Cortex of kidney (tissue), 1 donor: ENCODE results near the gene SLPI.

Experiments
- DNase-seq: peaks from one replicate; lab custom pipeline; 2025; lab: John Stamatoyannopoulos, UW

SLPI gene

DNA sequence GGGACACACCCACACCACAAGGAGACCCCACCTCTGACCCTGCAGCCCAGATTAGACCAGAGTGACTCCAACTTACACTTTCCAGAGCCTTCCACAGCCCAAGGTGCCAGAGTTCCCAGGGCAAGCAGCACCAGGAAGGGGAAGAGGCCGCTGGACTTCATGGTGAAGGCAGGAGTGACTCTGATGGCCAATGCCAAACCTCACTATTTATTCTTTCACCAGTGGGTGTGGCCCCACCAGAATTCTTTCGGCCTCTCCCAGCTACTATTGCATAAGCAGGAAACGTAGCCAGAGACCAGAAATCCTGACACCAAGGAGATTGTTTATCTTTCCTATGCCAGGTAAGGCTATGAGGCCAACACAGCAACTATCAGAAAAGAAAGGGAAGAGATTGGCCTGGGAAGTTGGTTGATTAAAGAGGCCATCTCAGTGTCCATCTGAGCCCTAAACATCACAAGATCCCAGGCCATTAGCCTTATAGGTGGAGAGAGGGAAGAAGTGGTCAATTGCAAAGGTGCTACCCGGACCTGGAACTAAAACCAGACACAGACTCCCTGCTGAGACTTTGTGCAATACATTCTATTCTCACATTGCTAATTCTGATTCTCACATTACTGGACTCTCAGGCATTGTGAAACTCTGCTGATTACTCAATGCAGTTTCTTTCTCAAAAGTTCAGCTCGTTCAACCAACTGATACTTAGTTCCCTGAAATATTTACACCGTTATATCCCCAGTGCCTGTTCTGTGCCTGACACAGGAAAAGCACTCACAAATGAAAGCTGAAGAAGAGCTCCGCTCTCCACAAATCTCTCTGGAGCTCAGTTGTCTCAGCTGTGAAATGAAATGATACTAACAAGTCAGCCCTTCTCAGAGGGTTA is at the start of gene SLPI:
Gene SLPI (minus strand): TSS at position 182 of the 880 bp plus-strand sequence. CDS start 21 bp downstream, at position 161.
- no peak for DNase-seq

- DNase-seq: no peak
These were observed 49.5 kb upstream of the SLPI start for GRCh38 chr20:45303586-45304463.

DNA sequence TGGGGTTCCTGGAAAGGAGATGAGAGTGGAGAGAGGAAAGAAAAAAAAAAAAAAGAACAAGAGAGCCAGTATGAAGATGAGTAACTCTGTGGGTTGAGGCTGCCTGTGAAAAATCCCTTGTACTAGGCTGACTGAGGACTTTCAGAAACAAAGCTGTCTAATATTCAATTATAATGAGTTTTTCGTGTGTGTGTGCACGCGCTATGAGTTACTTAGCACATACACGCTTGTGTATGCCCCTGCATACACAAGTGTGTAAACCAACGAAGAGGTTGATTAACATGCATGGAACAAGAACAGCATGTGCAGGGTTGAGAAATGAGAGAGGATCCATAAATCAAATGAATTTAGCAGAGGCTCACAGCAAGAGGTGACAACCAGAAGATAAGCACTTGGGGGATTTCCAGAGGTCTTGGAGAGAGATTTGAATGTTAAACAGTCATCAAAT is 47.5 kb upstream of the SLPI start:
- no peak for DNase-seq

GRCh38 chr20:45300961-45301360 is 46.6 kb upstream of the SLPI start:
- DNase-seq: no peak

DNA sequence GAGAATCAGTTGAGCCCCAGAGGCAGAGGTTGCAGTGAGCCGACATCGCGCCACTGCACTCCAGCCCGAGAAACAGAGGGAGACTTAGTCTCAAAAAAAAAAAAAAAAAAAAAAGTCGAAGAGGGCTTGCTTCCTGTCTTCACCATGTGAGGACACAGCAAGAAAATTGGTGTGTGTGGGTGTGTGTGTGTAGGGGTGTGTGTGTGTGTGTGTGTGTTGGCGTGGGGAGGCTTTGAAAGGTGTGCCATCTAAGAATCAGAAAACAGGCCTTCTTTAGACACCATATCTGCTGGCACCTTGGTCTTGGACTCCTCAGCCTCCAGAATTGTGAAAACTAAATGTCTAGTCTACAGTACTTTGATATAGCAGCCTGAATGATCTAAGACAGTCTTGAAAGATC is 45.4 kb upstream of the SLPI start:
- no peak for DNase-seq

GRCh38 chr20:45297786-45298497 is 43.6 kb upstream of the SLPI start:
- no peak for DNase-seq

DNA sequence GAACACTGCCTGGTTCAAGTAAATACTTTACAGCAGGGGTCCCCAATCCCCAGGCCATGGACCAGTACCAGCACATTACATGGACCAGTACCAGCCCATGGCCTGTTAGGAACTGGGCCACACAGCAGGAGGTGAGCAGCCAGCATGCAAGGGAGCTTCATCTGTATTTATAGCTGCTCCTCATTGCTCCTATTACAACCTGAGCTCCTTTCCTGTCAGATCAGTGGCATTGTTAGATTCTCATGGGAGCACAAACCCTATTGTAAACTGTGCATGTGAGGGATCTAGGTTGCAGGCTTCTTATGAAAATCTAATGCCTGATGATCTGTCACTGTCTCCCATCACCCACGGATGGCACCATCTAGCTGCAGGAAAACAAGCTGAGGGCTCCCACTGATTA is 40.3 kb upstream of the SLPI start:
- DNase-seq: no peak

DNA sequence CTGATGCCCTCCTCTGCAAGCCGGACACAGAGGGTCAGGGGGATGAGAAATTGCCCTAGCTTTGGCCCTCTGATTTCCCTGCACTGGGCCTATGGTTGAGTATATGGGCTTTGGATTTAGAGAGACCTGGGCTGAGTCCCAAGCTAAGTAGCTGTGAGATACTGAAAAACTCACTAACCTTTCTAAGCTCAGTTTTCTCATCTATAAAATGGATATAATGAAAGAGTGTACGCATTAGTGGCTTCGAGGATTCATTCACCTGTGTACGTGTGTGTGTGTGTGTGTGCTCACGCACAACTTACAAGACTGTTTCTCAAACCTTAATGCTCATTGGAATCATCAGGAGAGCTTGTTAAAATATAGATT is 39.6 kb upstream of the SLPI start:
- no peak for DNase-seq

DNA sequence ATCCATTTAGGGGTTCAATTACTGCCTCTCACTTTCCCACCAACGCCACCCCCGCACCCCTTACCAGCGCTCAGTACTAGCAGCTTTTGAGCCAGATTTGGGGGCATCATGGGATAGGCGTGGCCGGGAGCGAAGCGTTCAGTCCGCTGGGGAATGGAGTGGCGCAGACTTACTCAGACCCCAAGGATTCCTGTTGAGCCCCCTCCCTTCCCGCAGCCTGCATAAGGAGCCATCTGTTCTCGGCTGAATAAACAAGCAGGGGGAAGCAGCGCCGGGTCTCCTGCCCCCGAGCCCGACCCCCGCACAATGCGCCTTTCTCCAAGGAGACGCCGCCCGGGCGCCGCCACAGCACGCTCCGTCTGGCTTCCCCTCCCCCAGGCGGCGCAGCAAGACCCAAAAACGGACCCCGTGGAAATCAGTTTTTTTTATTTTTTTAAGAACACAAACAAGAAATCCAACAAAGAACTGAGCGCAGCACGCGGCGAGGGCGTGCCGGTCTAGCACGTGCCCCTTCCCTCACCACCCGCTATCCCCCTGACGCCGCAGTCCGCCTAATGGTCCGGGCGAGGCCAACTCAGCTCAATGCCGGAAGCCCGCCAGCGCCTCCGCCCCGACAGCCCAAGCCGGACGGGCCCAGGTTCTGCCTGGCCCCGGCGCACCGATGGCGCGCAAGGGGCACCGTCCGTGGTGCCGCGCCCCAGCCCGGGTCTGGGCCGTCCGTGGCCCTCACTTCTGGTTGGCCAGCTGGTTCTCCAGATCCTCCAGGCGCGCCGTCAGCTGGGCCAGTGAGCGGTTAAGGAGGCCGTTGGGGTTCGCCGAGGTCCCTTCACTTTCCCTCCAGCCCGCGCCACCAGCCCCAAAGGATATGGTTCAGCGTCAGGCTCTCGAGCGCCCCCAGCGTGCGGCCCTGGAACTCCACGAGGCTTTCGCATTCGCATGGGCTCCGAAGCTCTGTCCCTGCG is 39.0 kb upstream of the SLPI start:
- DNase-seq: no peak

GRCh38 chr20:45292343-45292742 is 38.0 kb upstream of the SLPI start:
- no peak for DNase-seq

GRCh38 chr20:45291526-45291925 is 37.2 kb upstream of the SLPI start:
- DNase-seq: no peak

DNA sequence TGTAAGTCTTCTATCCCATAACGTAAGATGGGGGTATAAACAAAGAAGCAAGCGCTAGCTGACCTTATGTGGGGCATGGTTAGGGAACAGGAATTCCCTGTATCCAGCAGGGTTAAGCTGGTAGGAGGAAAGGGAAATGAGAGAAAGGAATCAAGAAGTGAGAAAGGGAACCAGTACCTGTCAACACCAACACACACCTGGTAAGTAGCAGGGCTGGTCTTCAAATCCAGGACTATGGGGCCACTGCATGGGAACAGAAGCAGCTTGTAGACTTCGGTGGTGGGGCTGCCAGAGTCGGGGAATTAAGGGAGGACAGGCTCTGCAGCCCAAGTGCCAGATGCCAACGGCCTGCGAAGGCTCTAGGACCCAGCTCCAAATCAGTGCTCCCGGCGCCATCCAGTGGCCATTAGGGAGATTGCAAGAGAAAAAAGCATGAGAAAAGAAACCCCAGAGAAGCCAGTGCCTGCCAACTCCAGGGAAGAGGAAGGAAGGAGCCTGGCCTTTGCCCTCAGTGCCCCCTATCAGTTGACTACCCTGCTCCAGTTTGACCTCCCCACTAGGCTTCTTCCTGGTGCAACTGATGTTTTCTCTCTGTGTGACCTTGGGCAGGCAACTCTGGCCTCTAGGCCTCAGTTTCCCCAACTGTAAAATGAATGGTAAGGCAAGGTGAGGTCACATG is 36.5 kb upstream of the SLPI start:
- no peak for DNase-seq

- no peak for DNase-seq
These were observed 35.7 kb upstream of the SLPI start for GRCh38 chr20:45289942-45290676.

DNA sequence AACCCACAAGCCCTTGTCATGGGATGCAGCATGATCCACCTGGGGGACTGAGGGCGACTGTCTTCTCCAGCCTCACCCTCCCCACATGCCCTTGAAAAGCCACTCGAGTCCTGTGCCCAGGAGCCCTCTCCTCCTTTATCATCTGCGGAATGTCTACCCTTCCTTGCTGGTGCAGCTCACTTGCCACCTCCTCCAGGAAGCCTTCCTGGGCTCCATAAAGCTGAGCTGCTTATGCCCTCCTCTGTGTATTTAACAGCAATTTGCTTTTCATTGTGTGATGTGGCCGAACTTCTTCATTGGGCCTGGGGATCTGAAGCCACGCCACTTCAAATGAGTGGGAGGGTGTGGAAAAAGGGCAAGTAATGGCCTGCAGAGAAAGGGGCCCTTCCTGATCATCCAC is 34.5 kb upstream of the SLPI start:
- DNase-seq: no peak

DNA sequence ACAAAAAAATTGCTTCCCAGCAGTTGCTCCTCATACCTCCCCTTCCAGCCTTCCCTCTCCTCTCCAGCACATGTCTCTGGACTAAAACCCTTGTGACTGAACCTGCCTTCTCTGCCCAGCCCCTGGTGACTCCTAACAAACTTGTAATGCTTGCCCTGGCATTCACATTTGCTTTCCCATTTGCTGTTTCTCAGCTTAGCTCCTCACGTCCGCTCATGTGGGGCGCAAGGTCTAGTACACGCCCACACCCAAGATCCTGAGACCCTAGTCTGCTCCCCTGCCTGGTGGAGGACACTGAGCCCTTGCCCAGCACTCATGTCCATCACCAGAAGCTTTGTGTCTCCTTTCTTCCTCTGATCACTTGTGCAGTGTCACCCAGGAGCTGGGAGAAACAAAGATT is 34.0 kb upstream of the SLPI start:
- no peak for DNase-seq

- no peak for DNase-seq
These were observed 29.2 kb upstream of the SLPI start for GRCh38 chr20:45283551-45284057.

GRCh38 chr20:45282700-45283550 is 28.6 kb upstream of the SLPI start:
- DNase-seq: no peak

DNA sequence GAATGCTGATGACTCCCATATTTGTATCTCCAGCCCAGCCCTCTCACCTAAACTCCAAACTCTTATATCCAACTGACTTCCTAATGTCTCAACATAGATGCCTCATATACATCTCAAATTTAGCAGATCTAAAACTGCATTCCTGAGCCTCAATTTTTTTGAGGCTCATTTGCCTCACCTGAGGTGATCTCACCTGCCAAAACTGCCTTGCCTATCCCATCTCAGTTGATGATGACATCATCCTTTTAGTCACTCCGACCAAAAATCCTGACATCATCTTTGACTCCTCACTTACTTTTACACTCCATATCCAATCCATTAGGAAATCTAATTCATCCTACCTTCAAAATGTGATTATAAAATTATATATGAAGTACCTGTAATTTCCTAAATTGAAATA is 25.6 kb upstream of the SLPI start:
- DNase-seq: no peak

DNA sequence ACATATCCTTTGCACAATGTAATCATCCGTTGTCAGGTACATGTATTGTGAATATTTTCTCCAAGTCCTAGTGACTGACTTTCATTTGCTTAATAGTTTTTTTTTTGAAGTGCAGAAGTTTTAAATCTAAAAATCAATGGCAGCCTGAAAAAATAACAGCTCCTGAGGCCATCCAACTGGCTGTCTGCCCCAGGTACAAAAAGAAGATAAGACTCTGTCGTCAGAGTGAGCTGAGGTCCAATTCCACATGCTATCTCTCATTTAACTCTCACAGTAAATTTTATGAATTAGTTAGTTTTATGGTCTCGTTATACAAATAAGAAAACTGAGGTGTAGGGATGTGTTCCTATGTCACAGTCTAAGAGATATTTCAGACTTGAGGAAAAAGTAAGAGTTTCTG is 21.0 kb upstream of the SLPI start:
- no peak for DNase-seq
